Measurements from ENCODE around the gene TNS3. TPM values are rescaled to one million over a fixed set of nuclear protein-coding genes. Genes with fewer than 3 reads are reported as not detected.

TNS3 gene
- total and polyA plus RNA-seq, 10 of the 15 experiments (the other 5 are each of a cell fraction or from before 2014, with no cell fraction given), result 0.27 to 2.7 (median 0.79) TPM

DNA sequence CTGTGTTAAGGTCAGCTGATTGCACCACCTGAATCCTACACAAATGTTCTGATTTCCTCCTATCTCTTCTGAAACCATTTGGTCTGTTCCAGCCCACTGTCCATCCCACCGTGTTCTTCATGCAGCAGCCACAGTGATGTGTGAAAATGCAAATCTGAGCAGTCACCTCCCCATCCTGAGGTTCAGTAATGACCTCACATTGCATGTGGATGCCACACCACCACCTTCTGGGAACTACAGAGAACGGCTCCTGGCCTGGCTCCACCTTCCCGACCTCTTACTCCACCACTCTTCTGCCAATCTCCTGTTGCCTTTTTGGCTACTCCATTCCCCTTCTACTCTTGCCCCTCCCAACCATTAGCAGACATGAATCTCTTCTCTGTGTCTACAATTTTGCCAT lies 244.4 kb downstream of the TNS3 start:
- no TSS peak for BruUV-seq (replicated peaks)
- FAIRE-seq, result no peak
- H3K27me3 ChIP-seq (replicated peaks in 1 of 2; ENCODE audit: control insufficient read depth in 2 of 2, insufficient read depth in 2 of 2, low read length in 1 of 2), result no peaks in the 10 kb centered on the region
- TF ChIP-seq SMC3 (IDR thresholded peaks at IDR 0.05; ENCODE audit: borderline replicate concordance, low read length) (no peak), CBX5 (IDR thresholded peaks at IDR 0.05; ENCODE audit: low read depth) (no peak), ZNF207 (IDR thresholded peaks at IDR 0.05; ENCODE audit: borderline replicate concordance) (no peak), RBBP5 (conservative IDR thresholded peaks at IDR 0.05) (no peak), NFYB (IDR thresholded peaks at IDR 0.05; ENCODE audit: insufficient read depth, low read depth, low read length) (no peak), ZZZ3 (IDR thresholded peaks at IDR 0.05; ENCODE audit: control insufficient read depth, insufficient read length, low read depth) (no peak)
- TF ChIP-seq, protein P1, sequence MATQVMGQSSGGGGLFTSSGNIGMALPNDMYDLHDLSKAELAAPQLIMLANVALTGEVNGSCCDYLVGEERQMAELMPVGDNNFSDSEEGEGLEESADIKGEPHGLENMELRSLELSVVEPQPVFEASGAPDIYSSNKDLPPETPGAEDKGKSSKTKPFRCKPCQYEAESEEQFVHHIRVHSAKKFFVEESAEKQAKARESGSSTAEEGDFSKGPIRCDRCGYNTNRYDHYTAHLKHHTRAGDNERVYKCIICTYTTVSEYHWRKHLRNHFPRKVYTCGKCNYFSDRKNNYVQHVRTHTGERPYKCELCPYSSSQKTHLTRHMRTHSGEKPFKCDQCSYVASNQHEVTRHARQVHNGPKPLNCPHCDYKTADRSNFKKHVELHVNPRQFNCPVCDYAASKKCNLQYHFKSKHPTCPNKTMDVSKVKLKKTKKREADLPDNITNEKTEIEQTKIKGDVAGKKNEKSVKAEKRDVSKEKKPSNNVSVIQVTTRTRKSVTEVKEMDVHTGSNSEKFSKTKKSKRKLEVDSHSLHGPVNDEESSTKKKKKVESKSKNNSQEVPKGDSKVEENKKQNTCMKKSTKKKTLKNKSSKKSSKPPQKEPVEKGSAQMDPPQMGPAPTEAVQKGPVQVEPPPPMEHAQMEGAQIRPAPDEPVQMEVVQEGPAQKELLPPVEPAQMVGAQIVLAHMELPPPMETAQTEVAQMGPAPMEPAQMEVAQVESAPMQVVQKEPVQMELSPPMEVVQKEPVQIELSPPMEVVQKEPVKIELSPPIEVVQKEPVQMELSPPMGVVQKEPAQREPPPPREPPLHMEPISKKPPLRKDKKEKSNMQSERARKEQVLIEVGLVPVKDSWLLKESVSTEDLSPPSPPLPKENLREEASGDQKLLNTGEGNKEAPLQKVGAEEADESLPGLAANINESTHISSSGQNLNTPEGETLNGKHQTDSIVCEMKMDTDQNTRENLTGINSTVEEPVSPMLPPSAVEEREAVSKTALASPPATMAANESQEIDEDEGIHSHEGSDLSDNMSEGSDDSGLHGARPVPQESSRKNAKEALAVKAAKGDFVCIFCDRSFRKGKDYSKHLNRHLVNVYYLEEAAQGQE (IDR thresholded peaks at IDR 0.05; ENCODE audit: low read depth, low read length), result no peak
- TF ChIP-seq, protein P2, sequence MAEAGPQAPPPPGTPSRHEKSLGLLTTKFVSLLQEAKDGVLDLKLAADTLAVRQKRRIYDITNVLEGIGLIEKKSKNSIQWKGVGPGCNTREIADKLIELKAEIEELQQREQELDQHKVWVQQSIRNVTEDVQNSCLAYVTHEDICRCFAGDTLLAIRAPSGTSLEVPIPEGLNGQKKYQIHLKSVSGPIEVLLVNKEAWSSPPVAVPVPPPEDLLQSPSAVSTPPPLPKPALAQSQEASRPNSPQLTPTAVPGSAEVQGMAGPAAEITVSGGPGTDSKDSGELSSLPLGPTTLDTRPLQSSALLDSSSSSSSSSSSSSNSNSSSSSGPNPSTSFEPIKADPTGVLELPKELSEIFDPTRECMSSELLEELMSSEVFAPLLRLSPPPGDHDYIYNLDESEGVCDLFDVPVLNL (IDR thresholded peaks at IDR 0.05; ENCODE audit: low read depth, low read length), result no peak
- H3K4me3 ChIP-seq, result no peak overlapping the region
- ChIA-PET RAD21 (ENCODE audit: unreplicated experiment) (no interaction called here), POLR2A (no interaction called here), CTCF (interaction anchor here (1.4 kb wide), 1 partner anchor 71 kb away, joined by 6 read pairs; no protein-coding TSS in a partner anchor), SMC1A (ENCODE audit: uncharacterized antibody, unreplicated experiment) (no interaction called here)
- in situ Hi-C loops (cut with MboI) (no loop called here), intact Hi-C loops (cut with micrococcal nuclease; ENCODE audit: unreplicated experiment) (no loop called here)
- H3K79me2 ChIP-seq (ENCODE audit: control insufficient read depth, insufficient read depth, low read length), result no peaks in the 10 kb centered on the region
- H3K4me2 ChIP-seq (ENCODE audit: control insufficient read depth, insufficient read depth), result no peak overlapping the region
- no peak overlapping the region for H3K27ac ChIP-seq (ENCODE audit: control insufficient read depth, insufficient read depth)
- no peak for ATAC-seq
- no peaks in the 10 kb centered on the region for H4K20me1 ChIP-seq (ENCODE audit: control insufficient read depth, insufficient read depth)
- no peaks in the 10 kb centered on the region for H3K9me3 ChIP-seq (replicated peaks; ENCODE audit: control insufficient read depth, insufficient read depth, low read length)
- peak; percentile 16 for DNase-seq (ENCODE audit: low read depth, low spot score)
- H3K9ac ChIP-seq (ENCODE audit: control insufficient read depth, insufficient read depth, low read length), result no peak overlapping the region
- WGBS (ENCODE audit: insufficient coverage, insufficient replicate concordance, low lambda C conversion rate, missing lambda C conversion rate), result 42% methylated on average over 3 of the region's 3 CpGs
- no peaks in the 10 kb centered on the region for H3K36me3 ChIP-seq (ENCODE audit: control insufficient read depth in 2 of 2, insufficient read depth in 2 of 2, low read length in 1 of 2)
- no peaks in the 10 kb centered on the region for H3K4me1 ChIP-seq (ENCODE audit: control insufficient read depth, insufficient read depth, low read length)
- no peak overlapping the region for H2AFZ ChIP-seq (ENCODE audit: control insufficient read depth, low read depth, low read length)

Measured in GM12878 (cell line).